IPS-NIHi11 (cell line): ENCODE data around the gene MGRN1.

ENCODE experiments used
- DNase-seq: peaks from one replicate; pipeline ENCODE4 v3.0.0; 2012; ENCODE audit warnings: mixed read lengths, low spot score

MGRN1 gene

GRCh38 chr16:4687946-4688673, 63.5 kb downstream of the MGRN1 start:
- no peak for DNase-seq

DNA sequence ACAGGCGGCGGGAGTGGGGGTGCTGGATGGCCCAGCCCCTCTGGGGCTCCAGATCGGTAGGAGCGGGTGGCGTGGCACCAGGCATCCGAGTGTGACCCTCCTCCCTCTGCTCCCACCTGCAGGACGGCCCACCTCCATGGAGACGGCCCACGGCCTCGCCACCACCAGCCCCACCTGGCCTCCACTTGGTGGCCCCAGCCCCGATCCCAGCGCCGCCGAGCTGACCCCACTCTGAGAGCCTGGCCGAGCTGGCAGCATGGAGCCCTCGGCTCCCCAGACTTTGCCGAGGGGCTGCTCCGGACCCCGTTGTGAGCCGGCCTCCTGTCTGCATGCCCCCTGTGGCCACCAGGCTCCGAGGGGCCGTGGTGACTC, 64.0 kb downstream of the MGRN1 start:
- DNase-seq = no peak

- no peak for DNase-seq
Observed at GRCh38 chr16:4689091-4689671, 64.6 kb downstream of the MGRN1 start.

- DNase-seq = no peak
Observed at GRCh38 chr16:4689864-4690704, 65.5 kb downstream of the MGRN1 start.

DNA sequence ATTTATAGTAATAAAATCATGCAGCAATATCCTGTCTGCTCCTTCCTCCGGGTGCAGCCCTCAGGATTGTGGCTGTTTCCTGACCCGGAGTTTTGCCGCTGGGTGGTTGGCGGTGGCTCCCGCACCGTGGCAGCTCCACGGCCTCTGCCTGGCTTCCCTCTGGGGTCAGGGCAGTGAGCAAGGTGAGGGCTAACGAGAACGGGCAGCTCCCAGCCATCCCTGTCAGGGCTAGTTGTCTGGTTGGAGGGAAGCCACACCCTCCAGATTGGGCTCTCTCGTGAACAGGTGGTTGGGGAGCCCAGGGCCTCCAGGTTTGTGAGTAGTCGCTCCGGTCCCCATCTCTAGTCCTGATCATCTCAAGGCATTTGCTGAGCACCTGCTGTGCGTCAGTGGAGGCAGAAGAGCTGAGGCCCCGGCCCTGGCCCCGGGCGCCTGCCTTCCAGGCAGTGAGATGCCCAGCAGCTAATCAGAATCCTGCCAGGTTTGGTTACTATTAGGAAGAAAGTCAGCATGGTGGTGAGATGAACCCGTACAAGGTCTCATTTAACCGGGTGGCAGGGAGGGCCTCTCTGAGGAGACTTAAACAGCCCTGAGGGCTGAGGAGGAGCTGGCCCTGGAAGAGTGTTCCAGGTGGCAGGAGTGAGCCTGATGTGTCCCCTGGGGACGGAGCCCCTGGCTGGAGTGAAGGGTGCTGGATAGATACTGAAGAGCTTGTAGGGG, 66.5 kb downstream of the MGRN1 start:
- no peak for DNase-seq

GRCh38 chr16:4691666-4692412, 67.2 kb downstream of the MGRN1 start:
- DNase-seq = no peak

DNA sequence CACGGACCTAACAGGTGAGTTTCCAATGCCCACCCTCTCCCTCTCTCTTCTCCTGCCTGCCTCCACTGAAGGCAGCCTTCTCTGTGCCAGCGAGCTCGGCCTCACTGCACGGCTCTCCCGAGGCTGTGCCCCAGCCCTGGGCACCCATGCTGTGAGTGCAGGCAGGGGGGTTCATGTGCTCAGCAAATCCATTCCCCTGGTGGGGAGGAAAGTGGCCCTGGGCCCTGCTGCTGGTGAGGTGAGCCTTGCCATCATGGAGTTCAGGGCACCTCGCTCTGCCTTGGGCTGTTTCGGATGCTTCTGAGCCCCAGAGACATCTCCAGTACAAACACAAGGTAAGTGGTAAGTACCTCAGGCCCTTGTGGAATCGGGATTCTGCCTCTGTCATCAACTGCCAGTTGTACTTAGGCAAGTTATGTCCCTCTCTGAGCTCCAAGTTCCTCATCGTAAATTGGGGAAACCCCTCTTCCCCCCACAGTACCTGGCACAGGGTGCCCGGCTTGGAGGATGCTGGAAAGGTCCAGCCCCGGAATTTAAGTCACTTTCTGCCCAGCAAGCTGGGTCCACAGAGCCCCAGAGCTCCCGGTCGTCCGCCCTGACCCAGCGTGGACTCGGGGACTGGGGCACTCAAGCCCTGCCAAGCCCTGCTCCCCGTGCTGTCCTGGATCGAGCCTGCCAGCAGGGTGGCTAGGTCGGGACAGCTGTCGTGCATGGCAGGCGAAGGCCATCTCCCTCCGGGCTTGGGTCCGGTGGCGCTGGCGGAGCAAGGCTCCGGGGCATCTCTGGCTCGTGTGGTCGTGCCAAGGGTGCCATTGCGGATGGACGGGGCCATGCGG, 68.1 kb downstream of the MGRN1 start:
- peak; percentile 66 for DNase-seq

DNA sequence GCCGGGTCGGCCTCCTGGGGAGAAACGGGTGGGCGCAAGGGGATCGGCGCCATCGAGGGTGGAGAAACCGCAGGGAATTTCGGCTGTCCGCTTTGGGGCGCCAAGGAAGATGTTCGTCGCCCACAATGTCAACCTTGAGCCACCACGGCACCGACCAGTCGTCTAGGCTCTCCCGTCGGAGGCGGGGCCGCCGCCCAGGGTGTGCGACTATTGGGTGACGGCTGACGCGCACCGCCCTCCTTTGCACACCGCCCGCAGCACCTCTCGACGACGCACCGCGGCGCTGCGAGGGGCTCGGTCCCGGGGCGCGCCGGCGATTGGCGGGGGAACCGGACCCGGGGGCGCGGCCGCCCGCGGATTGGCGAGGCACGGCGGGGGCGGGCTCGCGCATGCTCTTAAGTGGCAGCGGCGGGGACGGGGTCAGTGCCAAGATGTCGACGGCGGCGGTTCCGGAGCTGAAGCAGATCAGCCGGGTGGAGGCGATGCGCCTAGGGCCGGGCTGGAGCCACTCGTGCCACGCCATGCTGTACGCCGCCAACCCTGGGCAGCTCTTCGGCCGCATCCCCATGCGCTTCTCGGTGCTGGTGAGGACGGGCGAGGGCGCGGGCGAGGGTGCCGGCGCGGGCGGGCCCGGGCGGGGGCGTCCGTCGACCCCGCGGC, 68.8 kb downstream of the MGRN1 start, which contains the start of gene NUDT16L1:
NUDT16L1 (plus strand) TSS at position 267 of the 660 bp plus-strand sequence; CDS start at position 432, 165 bp downstream.
- peak; percentile 100 for DNase-seq

- peak; percentile 74 for DNase-seq
Observed at GRCh38 chr16:4693956-4694641, 69.5 kb downstream of the MGRN1 start.

- peak; percentile 47 for DNase-seq
Observed at GRCh38 chr16:4694642-4695451, 70.2 kb downstream of the MGRN1 start.

- DNase-seq = no peak
Observed at GRCh38 chr16:4695473-4696171, 71.0 kb downstream of the MGRN1 start.

- peak; percentile 5 for DNase-seq
Observed at GRCh38 chr16:4696172-4696904, 71.7 kb downstream of the MGRN1 start.

DNA sequence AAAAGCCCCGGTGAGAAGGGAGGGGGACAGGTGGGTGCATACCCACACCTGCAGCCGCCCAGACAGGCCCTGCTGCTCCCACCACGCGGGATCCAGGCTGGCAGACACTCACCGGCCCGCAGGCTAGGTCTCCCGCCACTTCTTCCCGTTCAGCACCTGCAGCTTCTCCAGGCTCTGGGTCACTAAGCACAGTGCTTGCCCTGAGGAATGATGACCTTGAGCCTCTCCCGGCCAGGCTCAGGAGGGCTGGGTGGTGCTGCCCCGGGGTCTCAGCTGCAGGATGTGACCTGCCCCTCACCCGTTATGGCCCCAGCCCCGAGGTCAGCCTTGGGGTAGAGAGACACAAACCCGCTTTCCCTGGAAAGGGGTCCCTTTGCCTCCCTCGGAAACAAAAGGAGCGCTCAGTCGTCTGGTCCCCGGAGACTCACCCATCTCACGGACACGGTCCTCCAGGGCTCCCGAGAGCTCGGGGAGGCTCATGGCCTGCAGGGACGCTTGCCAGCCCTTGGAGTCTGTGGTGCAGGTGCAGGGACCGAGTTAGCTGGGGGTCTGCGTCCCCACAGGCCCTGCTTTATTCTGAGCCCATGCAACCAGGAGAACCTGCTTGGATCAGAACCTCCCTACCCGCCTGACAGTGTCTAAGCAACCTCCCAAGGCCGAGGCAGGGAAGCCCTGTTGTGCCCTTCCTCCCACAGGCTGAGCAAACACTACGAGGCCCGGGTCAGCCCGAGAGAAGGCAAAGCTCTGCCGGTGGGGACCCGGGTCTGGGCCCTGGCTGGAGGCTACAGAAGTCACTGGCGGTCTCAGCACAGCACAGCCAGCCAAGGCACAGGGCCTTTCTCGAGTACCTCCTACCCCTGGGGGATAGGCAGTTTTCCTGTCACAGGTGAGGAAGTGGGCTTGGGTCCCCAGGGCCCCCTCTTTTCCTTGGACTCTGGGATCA, 72.5 kb downstream of the MGRN1 start:
- DNase-seq = peak; percentile 5

DNA sequence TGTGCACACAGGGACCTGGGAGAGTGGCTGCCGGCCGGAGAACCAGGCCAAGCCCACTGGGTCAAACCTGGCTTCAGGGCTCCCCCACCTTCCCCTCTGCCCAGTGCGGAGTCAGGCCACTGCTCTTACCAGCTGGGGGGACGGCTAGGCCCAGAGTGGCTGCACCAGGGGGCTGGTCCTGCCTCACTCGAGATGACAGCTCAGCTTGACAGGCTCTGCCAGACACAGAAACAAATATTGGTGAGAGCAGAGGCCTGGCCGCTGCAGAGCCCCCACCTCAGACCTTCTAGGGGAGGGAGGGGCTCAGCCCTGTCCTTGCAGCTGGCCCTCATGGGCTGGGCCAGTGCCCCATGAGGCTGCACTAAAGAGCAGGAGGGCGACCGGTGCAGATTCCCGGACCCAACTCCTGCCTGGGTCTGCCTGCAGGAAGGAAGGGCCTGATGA, 73.2 kb downstream of the MGRN1 start:
- peak; percentile 1 for DNase-seq

- DNase-seq = peak; percentile 16
Observed at GRCh38 chr16:4698321-4699045, 73.9 kb downstream of the MGRN1 start.
